NCI-H146 treated with DMSO at 0.1 percent for 48 hours (cell line): ENCODE measurements around the gene EPHA5.

Experiments
- DNase-seq: peaks from one replicate; lab custom pipeline; 2025; ENCODE audit not compliant: unreplicated experiment; lab: John Stamatoyannopoulos, UW

Gene EPHA5

GRCh38 chr4:65670331-65671031, at the start of gene EPHA5:
Gene EPHA5 (minus strand): TSS chr4:65670489. CDS start chr4:65669742, 747 bp downstream.
- no peak for DNase-seq

- DNase-seq, result no peak
Observed at GRCh38 chr4:65719635-65720034, 49.3 kb upstream of the EPHA5 start.

- no peak for DNase-seq
Observed at GRCh38 chr4:65698631-65699030, 28.3 kb upstream of the EPHA5 start.

- no peak for DNase-seq
Observed at GRCh38 chr4:65696436-65696835, 26.1 kb upstream of the EPHA5 start.

- no peak for DNase-seq
Observed at GRCh38 chr4:65671372-65671771, 1.1 kb upstream of the EPHA5 start.

GRCh38 chr4:65670020-65670330, 314 bp downstream of the EPHA5 start:
- no peak for DNase-seq

GRCh38 chr4:65669111-65670019, 924 bp downstream of the EPHA5 start:
- DNase-seq, result no peak

GRCh38 chr4:65668201-65669089, 1.8 kb downstream of the EPHA5 start:
- DNase-seq, result no peak

GRCh38 chr4:65667506-65668041, 2.7 kb downstream of the EPHA5 start:
- no peak for DNase-seq

GRCh38 chr4:65665771-65666523, 4.3 kb downstream of the EPHA5 start:
- DNase-seq, result no peak

- DNase-seq, result no peak
Observed at GRCh38 chr4:65661471-65661870, 8.8 kb downstream of the EPHA5 start.

GRCh38 chr4:65658117-65658516, 12.2 kb downstream of the EPHA5 start:
- no peak for DNase-seq

GRCh38 chr4:65656008-65656407, 14.3 kb downstream of the EPHA5 start:
- no peak for DNase-seq

GRCh38 chr4:65654976-65655375, 15.3 kb downstream of the EPHA5 start:
- no peak for DNase-seq

GRCh38 chr4:65653740-65654361, 16.4 kb downstream of the EPHA5 start:
- no peak for DNase-seq

- no peak for DNase-seq
Observed at GRCh38 chr4:65651751-65652150, 18.5 kb downstream of the EPHA5 start.

- DNase-seq, result no peak
Observed at GRCh38 chr4:65651031-65651430, 19.3 kb downstream of the EPHA5 start.

GRCh38 chr4:65646136-65646535, 24.2 kb downstream of the EPHA5 start:
- no peak for DNase-seq

- DNase-seq, result no peak
Observed at GRCh38 chr4:65645185-65645584, 25.1 kb downstream of the EPHA5 start.
